ENCODE results near the gene GKN1. TPM values are rescaled to one million over a fixed set of nuclear protein-coding genes. Genes with fewer than 3 reads are reported as not detected.
"Not testable (repeated sequence)": the region's sequence is repeated elsewhere in the genome, so short reads cannot be mapped to it uniquely, and the experiment has no call there.

GKN1 gene
- total RNA-seq, 1 experiment from 2014 or later: not detected

GRCh38 chr2:68951899-68952298 is 22.5 kb upstream of the GKN1 start:
- in situ Hi-C loops (cut with HindIII; ENCODE audit: low pct_unique_long_range_greater_than_20kb, low sequenced_read_pairs): no loop called here
- DNase-seq (ENCODE audit: low read depth, low spot score): no peak

DNA sequence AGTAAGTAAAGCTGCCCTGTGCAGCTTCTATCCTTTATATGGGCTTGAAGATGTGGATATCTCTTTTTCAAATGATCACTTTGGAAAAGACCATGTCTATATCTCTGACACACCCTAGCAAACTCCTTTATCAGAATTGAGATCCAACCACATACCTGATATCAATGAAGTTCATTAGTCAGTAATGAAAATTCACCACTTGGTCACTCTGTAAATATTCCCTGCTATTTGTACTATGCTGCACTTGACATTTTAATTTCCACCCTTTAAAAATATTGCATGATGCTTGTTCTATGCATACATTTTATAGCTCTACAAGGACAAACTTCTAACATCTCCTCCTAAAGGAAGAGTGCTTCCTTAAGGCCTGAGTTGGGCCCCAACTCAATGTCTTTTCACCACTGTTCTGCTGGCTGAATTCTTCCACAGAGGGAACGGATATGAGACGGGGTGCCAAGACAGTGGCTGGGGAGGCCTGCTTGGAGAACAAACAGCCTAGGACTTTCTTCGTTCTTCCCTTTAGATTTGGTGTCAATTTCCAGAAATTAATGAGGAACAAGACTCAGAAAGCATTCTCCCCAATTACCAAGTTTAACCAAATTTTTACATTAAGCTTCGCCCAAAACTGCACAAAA is 21.4 kb upstream of the GKN1 start, which contains the start of gene GKN2:
TSS of gene GKN2 (minus strand) at position 7 of the 635 bp plus-strand sequence. CDS start 32 bp downstream, outside the sequence.
- in situ Hi-C loops (cut with HindIII; ENCODE audit: low pct_unique_long_range_greater_than_20kb, low sequenced_read_pairs): no loop called here
- no peak for DNase-seq (ENCODE audit: low read depth, low spot score)

DNA sequence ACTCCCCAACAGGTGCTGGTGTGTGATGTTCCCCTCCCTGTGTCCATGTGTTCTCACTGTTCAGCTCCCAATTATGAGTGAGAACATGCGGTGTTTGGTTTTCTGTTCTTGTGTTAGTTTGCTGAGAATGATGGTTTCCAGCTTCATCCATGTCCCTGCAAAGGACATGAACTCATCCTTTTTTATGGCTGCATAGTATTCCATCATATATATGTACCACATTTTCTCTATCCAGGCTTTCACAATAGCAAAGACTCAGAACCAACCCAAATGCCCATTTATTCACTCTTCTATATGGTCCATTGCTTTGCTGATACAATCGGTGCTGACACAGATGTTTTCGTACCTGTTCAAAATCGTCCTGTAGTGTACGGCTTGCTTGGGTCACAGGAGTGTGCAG is 19.0 kb upstream of the GKN1 start:
- in situ Hi-C loops (cut with HindIII; ENCODE audit: low pct_unique_long_range_greater_than_20kb, low sequenced_read_pairs); DNase-seq (ENCODE audit: low read depth, low spot score): not testable (repeated sequence)

- DNase-seq (ENCODE audit: low read depth, low spot score): no peak
- in situ Hi-C loops (cut with HindIII; ENCODE audit: low pct_unique_long_range_greater_than_20kb, low sequenced_read_pairs): no loop called here
Observed at GRCh38 chr2:68959001-68959400, 15.4 kb upstream of the GKN1 start.

DNA sequence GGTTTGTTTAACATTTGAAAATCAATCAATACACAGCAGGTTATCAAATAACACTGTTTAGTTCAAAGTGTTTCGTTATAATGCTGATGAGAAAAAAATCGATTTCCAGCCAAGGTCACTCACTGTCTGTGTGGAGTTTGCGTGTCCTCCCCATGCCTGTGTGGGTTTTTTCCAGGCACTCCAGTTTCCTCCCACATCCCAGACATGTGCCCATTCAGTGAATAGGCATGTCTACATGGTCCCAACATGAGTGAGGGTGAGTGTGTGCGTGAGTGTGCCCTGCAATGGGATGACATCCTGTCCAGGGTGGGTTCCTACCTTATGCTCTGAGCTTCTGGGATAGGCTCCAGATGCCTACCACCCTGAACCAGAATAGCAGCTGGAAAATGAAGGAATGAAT is 13.1 kb upstream of the GKN1 start:
- in situ Hi-C loops (cut with HindIII; ENCODE audit: low pct_unique_long_range_greater_than_20kb, low sequenced_read_pairs): no loop called here
- DNase-seq (ENCODE audit: low read depth, low spot score): no peak

DNA sequence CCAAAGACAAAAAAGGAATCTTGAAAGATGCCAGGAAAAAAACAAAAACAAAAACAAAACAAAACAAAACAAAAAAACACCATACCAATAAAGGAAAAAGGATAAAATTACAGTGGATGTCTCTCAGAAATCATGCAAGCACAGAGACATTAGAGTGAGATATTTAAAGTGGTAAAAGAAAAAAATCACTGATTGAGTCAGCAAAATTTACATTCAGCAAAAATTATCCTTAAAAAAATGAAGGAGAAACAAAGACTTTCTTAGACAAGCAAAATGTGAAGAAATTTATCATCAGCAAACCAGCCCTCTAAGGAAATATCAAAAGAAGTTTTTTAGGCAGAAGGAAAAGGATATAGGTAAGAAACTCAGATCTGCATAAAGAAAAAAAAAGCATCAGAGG is 10.2 kb upstream of the GKN1 start:
- DNase-seq (ENCODE audit: low read depth, low spot score): no peak
- in situ Hi-C loops (cut with HindIII; ENCODE audit: low pct_unique_long_range_greater_than_20kb, low sequenced_read_pairs): no loop called here

- in situ Hi-C loops (cut with HindIII; ENCODE audit: low pct_unique_long_range_greater_than_20kb, low sequenced_read_pairs): no loop called here
Observed at GRCh38 chr2:68968221-68968620, 6.2 kb upstream of the GKN1 start.

DNA sequence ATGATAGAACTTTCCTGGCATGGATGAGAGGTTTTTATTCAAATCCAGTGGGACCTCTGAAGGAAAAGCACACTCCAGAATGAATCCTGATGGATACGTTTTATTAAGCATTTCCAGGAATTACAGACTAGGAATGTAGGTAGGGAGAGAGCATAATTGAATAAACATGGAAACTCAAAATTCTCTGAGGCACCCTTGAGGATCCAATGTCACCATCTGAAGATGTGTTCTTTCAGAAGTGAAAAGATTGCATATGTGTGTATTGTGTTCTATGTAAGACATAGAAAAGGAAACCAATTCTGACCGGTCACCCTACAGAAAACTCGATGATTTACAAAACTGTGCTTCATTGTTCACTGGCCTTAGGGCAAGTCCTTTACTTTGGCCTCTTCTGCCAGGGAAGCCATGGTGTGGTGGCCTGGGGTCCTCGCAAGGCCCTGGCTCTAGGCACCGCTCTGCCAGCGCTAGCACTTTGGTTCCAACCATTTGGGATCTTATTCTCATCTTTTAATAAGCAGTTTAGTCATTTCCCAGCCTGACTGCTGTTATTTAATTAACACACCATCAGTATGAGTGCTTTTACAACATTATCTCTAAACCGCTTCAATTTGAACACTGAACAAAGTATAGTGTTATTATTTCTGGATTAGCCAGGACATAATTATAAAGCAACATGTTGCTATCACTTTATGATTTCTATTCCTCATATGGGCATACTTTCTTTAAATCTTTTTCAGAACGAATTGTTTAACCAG is 4.5 kb upstream of the GKN1 start:
- DNase-seq (ENCODE audit: low read depth, low spot score): no peak
- in situ Hi-C loops (cut with HindIII; ENCODE audit: low pct_unique_long_range_greater_than_20kb, low sequenced_read_pairs): no loop called here

More at GRCh38 chr2:68968221-68968620, 6.2 kb upstream of the GKN1 start:
- no peak for DNase-seq (ENCODE audit: low read depth, low spot score)

DNA sequence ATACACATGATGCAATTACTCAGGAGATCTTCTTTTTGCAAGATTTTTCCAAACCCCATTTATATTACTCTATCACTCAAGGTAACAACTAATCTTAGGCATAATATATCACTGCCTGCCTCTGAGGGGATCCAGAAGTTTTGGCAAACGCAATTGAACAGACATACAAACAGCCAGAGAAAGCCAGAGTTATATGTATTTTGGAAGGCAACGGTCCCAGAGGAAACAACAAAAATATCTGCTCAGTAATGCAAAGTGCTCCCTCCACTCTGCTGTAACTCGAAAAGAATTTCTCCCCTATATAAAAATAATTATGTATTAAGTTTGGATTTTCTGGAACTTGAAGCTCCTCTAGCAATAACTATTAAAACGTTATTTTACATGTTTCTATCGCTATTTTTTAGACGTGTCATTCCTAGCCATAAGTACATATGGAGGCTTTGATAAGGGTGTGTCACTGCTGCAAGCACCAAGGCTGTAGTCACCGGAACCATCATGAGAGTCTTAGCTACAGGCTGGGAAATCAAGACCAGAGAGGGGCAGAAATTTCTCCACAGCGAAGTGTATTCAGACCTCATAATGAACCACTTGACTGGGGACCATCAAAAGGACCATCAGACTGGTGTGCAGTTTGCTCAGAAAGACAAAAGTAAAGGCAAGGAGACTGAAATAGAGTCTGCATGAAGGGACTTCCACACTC is 3.7 kb upstream of the GKN1 start:
- DNase-seq (ENCODE audit: low read depth, low spot score): no peak
- in situ Hi-C loops (cut with HindIII; ENCODE audit: low pct_unique_long_range_greater_than_20kb, low sequenced_read_pairs): no loop called here

- in situ Hi-C loops (cut with HindIII; ENCODE audit: low pct_unique_long_range_greater_than_20kb, low sequenced_read_pairs): no loop called here
- no peak for DNase-seq (ENCODE audit: low read depth, low spot score)
Observed at GRCh38 chr2:68971591-68972231, 2.7 kb upstream of the GKN1 start.

GRCh38 chr2:68974946-68975665 is 670 bp downstream of the GKN1 start:
- in situ Hi-C loops (cut with HindIII; ENCODE audit: low pct_unique_long_range_greater_than_20kb, low sequenced_read_pairs): no loop called here

DNA sequence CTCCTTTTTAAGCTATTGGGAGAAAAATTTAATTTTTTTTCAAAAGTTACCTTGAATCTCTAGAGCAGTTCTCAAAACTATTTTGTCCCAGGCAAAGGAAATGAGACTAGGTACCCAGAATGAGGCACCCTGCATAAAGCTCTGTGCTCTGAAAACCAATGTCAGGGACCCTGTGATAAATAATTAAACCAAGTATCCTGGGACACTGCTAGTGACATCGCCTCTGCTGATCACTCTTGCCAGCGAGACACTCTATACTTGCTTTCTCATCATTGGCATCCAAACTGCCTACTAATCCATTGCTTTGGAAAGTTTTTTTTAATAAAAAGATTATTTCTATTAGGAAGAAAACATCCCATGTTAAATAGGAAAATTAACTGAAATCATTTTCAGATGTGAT is 1.4 kb downstream of the GKN1 start:
- no peak for DNase-seq (ENCODE audit: low read depth, low spot score)
- in situ Hi-C loops (cut with HindIII; ENCODE audit: low pct_unique_long_range_greater_than_20kb, low sequenced_read_pairs): no loop called here

More at GRCh38 chr2:68974946-68975665, 670 bp downstream of the GKN1 start:
- no peak for DNase-seq (ENCODE audit: low read depth, low spot score)

GRCh38 chr2:68977453-68977852 is 3.0 kb downstream of the GKN1 start:
- no peak for DNase-seq (ENCODE audit: low read depth, low spot score)
- in situ Hi-C loops (cut with HindIII; ENCODE audit: low pct_unique_long_range_greater_than_20kb, low sequenced_read_pairs): no loop called here

DNA sequence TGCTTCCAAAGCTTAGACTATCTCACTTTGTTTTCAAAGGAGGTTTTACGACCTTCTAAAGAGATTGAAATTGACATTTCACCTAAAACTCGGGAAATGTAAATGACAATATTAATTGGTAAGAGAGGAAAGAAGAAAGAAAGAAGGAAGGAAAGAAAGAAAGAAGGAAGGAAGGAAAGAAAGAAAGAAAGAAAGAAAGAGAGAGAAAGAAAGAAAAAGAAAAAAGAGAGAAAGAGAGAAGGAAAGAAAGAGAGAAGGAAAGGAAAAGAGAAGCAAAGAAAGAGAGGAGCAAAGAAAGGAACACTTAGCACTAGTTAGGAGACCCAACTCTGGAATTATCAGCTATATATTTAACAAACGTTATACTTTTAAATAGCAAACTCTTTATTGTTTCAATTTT is 3.7 kb downstream of the GKN1 start:
- in situ Hi-C loops (cut with HindIII; ENCODE audit: low pct_unique_long_range_greater_than_20kb, low sequenced_read_pairs): no loop called here
- no peak for DNase-seq (ENCODE audit: low read depth, low spot score)

DNA sequence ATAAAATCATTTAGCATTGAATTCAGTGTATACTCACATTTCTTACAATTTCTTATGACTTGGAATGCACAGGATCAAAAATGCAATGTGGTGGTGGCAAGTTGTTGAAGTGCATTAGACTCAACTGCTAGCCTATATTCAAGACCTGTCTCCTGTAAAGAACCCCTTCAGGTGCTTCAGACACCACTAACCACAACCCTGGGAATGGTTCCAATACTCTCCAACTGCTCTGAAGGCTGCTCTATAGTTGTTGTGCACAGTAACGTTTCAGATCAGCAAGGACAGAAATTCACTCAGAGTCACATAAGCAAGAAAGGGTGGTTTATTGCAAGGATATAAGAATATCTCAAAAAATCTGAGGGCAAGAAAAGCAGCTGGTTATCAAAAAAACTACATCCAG is 6.5 kb downstream of the GKN1 start:
- in situ Hi-C loops (cut with HindIII; ENCODE audit: low pct_unique_long_range_greater_than_20kb, low sequenced_read_pairs): no loop called here
- no peak for DNase-seq (ENCODE audit: low read depth, low spot score)

GRCh38 chr2:68987021-68987503 is 12.6 kb downstream of the GKN1 start:
- in situ Hi-C loops (cut with HindIII; ENCODE audit: low pct_unique_long_range_greater_than_20kb, low sequenced_read_pairs): no loop called here
- no peak for DNase-seq (ENCODE audit: low read depth, low spot score)

GRCh38 chr2:68989035-68989434 is 14.6 kb downstream of the GKN1 start:
- in situ Hi-C loops (cut with HindIII; ENCODE audit: low pct_unique_long_range_greater_than_20kb, low sequenced_read_pairs): no loop called here
- no peak for DNase-seq (ENCODE audit: low read depth, low spot score)

Measured in SK-MEL-5 (cell line).